Parathyroid adenoma (tissue), 2 donors: ENCODE measurements around the gene PWWP2B.

ENCODE experiments used
- H2AFZ ChIP-seq: fragments of 300-600 bp; sonication (generic); one replicate; pipeline ENCODE4 v1.7.0; 2017; ENCODE audit warnings: antibody characterized with exemption, mild to moderate bottlenecking
- H3K27ac ChIP-seq: fragments of 300-600 bp; sonication (generic); one replicate; pipeline ENCODE4 v1.7.0; 2017
- H3K27me3 ChIP-seq: fragments of 300-600 bp; sonication (generic); one replicate; pipeline ENCODE4 v1.7.0; 2017; ENCODE audit warnings: low read length; ENCODE audit not compliant: control insufficient read depth, insufficient read depth
- H3K36me3 ChIP-seq: fragments of 300-600 bp; sonication (generic); one replicate; pipeline ENCODE4 v1.7.0; 2017; ENCODE audit warnings: low read length; ENCODE audit not compliant: control insufficient read depth, insufficient read depth
- H3K4me1 ChIP-seq: fragments of 300-600 bp; sonication (generic); one replicate; pipeline ENCODE4 v1.7.0; 2017; ENCODE audit warnings: control low read depth
- H3K4me2 ChIP-seq: fragments of 300-600 bp; sonication (generic); one replicate; pipeline ENCODE4 v1.7.0; 2017; ENCODE audit warnings: low read length
- H3K4me3 ChIP-seq: fragments of 300-600 bp; sonication (generic); one replicate; pipeline ENCODE4 v1.7.0; 2017; ENCODE audit warnings: low read depth, low read length
- H3K79me2 ChIP-seq: fragments of 300-600 bp; sonication (generic); one replicate; pipeline ENCODE4 v1.7.0; 2017; ENCODE audit warnings: control low read depth
- H3K9ac ChIP-seq: fragments of 300-600 bp; sonication (generic); one replicate; pipeline ENCODE4 v1.7.0; 2017; ENCODE audit warnings: mild to moderate bottlenecking
- H3K9me3 ChIP-seq: fragments of 300-600 bp; sonication (generic); one replicate; pipeline ENCODE4 v1.7.0; 2017; ENCODE audit warnings: low read length; ENCODE audit not compliant: control insufficient read depth
- TF ChIP-seq, protein P1 (sequence below): fragments of 300-600 bp; sonication (generic); IDR thresholded peaks from one replicate; pipeline ENCODE4 v1.7.0; 2017; ENCODE audit warnings: antibody characterized with exemption, mild to moderate bottlenecking
- donor health status: primary hyperparathyroidism.

Gene PWWP2B

DNA sequence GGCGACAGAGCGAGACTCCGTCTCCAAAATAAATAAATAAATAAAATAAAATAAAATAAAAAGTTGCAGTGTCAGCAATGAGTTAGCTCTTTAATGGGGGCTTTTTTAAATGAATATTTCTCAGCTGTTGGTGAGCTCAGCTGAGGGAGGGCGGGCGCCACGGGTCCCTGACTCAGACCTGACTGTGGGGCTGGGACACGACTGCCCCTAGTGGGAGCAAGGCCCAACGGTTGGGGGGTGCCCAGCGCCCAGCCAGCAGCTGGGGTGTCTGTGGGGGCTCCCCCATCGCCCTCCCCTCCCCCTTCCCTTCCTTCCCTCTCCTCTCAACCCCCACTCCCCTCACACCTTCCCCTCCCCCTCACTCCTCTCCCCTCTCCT lies 46.6 kb downstream of the PWWP2B start:
- Histone ChIP-seq H2AFZ (no peak overlapping the region), H3K79me2 (no peaks in the 10 kb centered on the region), H3K27ac (no peak overlapping the region), H3K9ac (no peak overlapping the region), H3K4me1 (peaks cover 18% of the 10 kb centered on the region), H3K27me3 (no peaks in the 10 kb centered on the region), H3K4me2 (no peak overlapping the region), H3K9me3 (no peaks in the 10 kb centered on the region), H3K36me3 (no peaks in the 10 kb centered on the region), H3K4me3 (no peak overlapping the region)
- TF ChIP-seq, protein P1, sequence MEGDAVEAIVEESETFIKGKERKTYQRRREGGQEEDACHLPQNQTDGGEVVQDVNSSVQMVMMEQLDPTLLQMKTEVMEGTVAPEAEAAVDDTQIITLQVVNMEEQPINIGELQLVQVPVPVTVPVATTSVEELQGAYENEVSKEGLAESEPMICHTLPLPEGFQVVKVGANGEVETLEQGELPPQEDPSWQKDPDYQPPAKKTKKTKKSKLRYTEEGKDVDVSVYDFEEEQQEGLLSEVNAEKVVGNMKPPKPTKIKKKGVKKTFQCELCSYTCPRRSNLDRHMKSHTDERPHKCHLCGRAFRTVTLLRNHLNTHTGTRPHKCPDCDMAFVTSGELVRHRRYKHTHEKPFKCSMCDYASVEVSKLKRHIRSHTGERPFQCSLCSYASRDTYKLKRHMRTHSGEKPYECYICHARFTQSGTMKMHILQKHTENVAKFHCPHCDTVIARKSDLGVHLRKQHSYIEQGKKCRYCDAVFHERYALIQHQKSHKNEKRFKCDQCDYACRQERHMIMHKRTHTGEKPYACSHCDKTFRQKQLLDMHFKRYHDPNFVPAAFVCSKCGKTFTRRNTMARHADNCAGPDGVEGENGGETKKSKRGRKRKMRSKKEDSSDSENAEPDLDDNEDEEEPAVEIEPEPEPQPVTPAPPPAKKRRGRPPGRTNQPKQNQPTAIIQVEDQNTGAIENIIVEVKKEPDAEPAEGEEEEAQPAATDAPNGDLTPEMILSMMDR: peak; percentile 26

DNA sequence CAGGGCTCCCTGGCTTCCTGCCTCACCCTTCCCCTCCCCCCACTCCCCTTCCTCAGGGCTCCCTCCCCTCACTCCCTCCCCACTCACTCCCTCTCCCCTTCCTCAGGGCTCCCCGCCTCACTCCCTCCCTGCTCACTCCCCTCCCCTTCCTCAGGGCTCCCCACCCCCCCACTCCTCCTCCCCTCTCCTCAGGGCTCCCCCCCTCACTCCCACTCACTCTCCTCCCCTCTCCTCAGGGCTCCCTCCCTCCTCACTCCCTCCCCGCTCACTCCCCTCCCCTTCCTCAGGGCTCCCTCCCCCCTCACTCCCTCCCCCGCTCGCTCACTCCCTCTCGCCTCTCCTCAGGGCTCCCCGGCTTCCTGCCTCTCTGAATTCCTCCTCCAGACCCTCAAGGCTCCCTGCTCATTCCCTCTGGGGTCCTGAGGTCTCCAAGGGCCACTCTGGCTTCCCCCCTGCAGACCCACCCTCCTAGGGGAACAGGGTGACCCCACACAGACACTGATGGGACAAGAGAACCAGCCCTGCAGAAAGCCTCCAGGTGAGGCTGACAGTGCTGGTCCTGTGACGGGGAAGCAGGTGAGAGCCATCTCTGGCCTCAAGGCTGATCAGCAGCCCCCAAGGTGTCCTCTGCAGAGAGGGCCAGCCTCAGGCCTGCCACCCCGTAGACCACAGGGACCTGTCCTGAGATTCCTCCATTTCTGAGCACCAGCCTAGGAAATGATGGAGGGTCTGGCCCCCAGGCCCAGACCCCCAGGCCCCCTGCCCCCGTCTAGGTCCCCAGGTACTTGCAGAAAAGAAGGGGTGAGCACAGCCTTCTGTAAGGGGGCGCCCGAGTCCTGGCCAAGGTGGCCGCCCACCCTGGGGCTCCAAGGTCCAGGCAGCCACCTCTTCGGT lies 47.2 kb downstream of the PWWP2B start:
- no peak overlapping the region for H2AFZ ChIP-seq
- peaks cover 18% of the 10 kb centered on the region for H3K4me1 ChIP-seq
- no peak overlapping the region for H3K9ac ChIP-seq
- H3K27me3 ChIP-seq: no peaks in the 10 kb centered on the region
- no peak overlapping the region for H3K4me2 ChIP-seq
- no peaks in the 10 kb centered on the region for H3K9me3 ChIP-seq
- no peaks in the 10 kb centered on the region for H3K36me3 ChIP-seq
- H3K27ac ChIP-seq: no peak overlapping the region
- TF ChIP-seq, protein P1: no peak
- no peaks in the 10 kb centered on the region for H3K79me2 ChIP-seq
- no peak overlapping the region for H3K4me3 ChIP-seq

DNA sequence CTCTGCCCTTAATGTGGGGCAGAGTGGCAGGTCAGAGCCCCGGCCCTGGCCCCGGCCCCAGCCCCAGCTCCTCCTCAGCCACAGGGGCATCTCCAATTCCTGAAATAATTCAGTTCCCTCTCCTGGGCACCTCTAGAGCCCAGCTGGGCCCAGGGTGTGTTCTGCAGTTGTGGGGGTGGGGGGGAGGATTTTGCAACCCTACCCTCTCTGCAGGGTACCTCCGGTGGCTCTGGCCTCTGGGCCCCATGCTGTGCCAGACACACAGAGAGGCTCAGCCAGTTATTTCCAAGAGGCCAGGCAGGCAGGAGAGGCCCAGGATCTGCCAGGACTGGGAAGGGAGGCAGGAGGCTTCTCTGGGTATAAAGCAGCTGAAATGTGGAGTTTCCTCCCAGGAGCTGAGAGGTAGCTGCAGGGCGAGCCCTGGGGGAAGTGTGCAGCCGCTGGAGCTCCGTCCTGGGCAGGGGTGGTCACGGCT lies 47.9 kb downstream of the PWWP2B start:
- Histone ChIP-seq H3K4me1 (peaks cover 18% of the 10 kb centered on the region), H3K27ac (no peak overlapping the region), H3K4me2 (no peak overlapping the region), H2AFZ (no peak overlapping the region), H3K79me2 (no peaks in the 10 kb centered on the region), H3K4me3 (no peak overlapping the region), H3K9ac (no peak overlapping the region), H3K27me3 (no peaks in the 10 kb centered on the region), H3K36me3 (no peaks in the 10 kb centered on the region), H3K9me3 (no peaks in the 10 kb centered on the region)
- TF ChIP-seq, protein P1: no peak

DNA sequence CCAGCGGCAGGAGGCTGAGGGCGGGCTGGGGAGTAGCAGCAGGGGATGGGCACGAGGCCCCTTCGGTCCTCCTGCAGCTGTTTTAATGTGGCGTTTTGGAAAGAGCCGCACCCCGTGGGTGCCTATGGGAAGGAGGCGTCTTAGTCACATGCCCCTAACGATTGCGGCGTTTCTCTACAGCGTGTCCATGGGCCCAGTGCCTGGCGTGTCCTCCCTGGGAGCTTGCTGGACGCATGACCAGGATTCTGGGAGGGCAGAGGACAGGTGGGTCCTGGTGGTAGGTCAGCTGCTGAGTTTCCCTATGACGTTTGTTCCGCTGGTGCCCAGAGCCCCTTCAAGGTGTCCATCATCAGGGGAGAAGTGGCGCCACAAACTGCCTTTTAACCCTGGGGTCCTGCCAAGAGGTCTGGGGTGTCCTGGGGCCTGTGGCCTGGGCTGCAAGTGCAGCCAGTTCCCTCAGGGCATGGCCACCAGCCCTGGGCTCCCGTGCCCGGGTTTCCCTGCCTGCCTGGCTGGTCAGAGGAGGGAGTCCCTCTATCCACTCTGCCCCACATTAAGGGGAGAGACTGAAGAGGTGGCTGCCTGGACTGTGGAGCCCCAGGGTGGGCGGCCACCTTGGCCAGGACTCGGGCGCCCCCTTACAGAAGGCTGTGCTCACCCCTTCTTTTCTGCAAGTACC lies 48.7 kb downstream of the PWWP2B start:
- H3K4me1 ChIP-seq: peaks cover 18% of the 10 kb centered on the region
- H3K27ac ChIP-seq: no peak overlapping the region
- H3K36me3 ChIP-seq: no peaks in the 10 kb centered on the region
- H3K27me3 ChIP-seq: no peaks in the 10 kb centered on the region
- H3K4me3 ChIP-seq: no peak overlapping the region
- no peak overlapping the region for H3K4me2 ChIP-seq
- H2AFZ ChIP-seq: no peak overlapping the region
- no peak overlapping the region for H3K9ac ChIP-seq
- H3K79me2 ChIP-seq: no peaks in the 10 kb centered on the region
- TF ChIP-seq, protein P1: no peak
- no peaks in the 10 kb centered on the region for H3K9me3 ChIP-seq
